GM23338 (cell line): Measurements from ENCODE around the gene PREP. TPM values are rescaled to one million over a fixed set of nuclear protein-coding genes. Genes with fewer than 3 reads are reported as not detected.

Experiments
- ATAC-seq: fragments of 200-7000 bp; cut with Tn5 transposase; 3 replicates; pipeline ENCODE4 v1.9.1; 2020
- DNase-seq: peaks from one replicate; pipeline ENCODE4 v3.0.0-alpha.2; 2015; ENCODE audit warnings: low spot score
- H2AFZ ChIP-seq: fragments of 200-600 bp; sonication (generic); 2 replicates; pipeline ENCODE4 v1.8.0; 2016; ENCODE audit warnings: antibody characterized with exemption, mild to moderate bottlenecking, moderate library complexity
- H3F3A ChIP-seq: fragments of 200-600 bp; sonication (generic); replicated peaks from 2 replicates; pipeline ENCODE4 v1.8.0; 2017; ENCODE audit warnings: antibody characterized with exemption, mixed run types, low read depth
- H3K27ac ChIP-seq: fragments of 200-600 bp; sonication (generic); 2 replicates; pipeline ENCODE4 v1.6.1; 2016; ENCODE audit warnings: low read depth
- H3K27me3 ChIP-seq: fragments of 200-600 bp; sonication (generic); 2 replicates; pipeline ENCODE4 v1.8.0; 2016; ENCODE audit warnings: mild to moderate bottlenecking, mixed run types, moderate library complexity; ENCODE audit not compliant: insufficient read depth
- H3K36me3 ChIP-seq: fragments of 200-600 bp; sonication (generic); 2 replicates; pipeline ENCODE4 v1.8.0; 2016; ENCODE audit warnings: mild to moderate bottlenecking; ENCODE audit not compliant: insufficient read depth
- H3K4me1 ChIP-seq: fragments of 200-600 bp; sonication (generic); 2 replicates; pipeline ENCODE4 v1.8.0; 2016; ENCODE audit warnings: mild to moderate bottlenecking, moderate library complexity; ENCODE audit not compliant: insufficient read depth
- H3K4me2 ChIP-seq: fragments of 200-600 bp; sonication (generic); 2 replicates; pipeline ENCODE4 v1.7.1; 2017; ENCODE audit warnings: mixed run types
- H3K4me3 ChIP-seq: fragments of 200-600 bp; sonication (generic); 2 replicates; pipeline ENCODE4 v1.6.1; 2016; ENCODE audit warnings: mixed run types
- H3K79me2 ChIP-seq: fragments of 200-600 bp; sonication (generic); replicated peaks from 2 replicates; pipeline ENCODE4 v1.8.0; 2017; ENCODE audit warnings: mild to moderate bottlenecking; ENCODE audit not compliant: insufficient read depth
- H3K9me2 ChIP-seq: fragments of 200-600 bp; sonication (generic); 2 replicates; pipeline ENCODE4 v1.8.0; 2017; ENCODE audit not compliant: insufficient read depth
- H4K20me1 ChIP-seq: fragments of 200-600 bp; sonication (generic); replicated peaks from 2 replicates; pipeline ENCODE4 v1.8.0; 2017; ENCODE audit warnings: mild to moderate bottlenecking; ENCODE audit not compliant: insufficient read depth
- H3K27ac Mint-ChIP-seq: 2 replicates; pipeline ENCODE4 v1.8.0; 2020; ENCODE audit warnings: inconsistent platforms, mild to moderate bottlenecking, moderate library complexity, mixed read lengths
- H3K27me3 Mint-ChIP-seq: 3 replicates; pipeline ENCODE4 v1.8.0; 2022; ENCODE audit warnings: low read depth, mild to moderate bottlenecking, moderate library complexity, mixed read lengths, inconsistent platforms; ENCODE audit not compliant: insufficient read depth, poor library complexity
- H3K36me3 Mint-ChIP-seq: 3 replicates; pipeline ENCODE4 v1.8.0; 2021; ENCODE audit warnings: low read depth, mild to moderate bottlenecking, inconsistent platforms, moderate library complexity, mixed read lengths
- H3K4me1 Mint-ChIP-seq: 3 replicates; pipeline ENCODE4 v1.8.0; 2020; ENCODE audit warnings: mild to moderate bottlenecking, inconsistent platforms, mixed read lengths
- H3K4me3 Mint-ChIP-seq: 3 replicates; pipeline ENCODE4 v1.8.0; 2021; ENCODE audit warnings: moderate library complexity, mild to moderate bottlenecking, inconsistent platforms, mixed read lengths
- H3K9me3 Mint-ChIP-seq: 3 replicates; pipeline ENCODE4 v1.8.0; 2020; ENCODE audit warnings: moderate library complexity, mild to moderate bottlenecking, inconsistent platforms, mixed read lengths
- CREB1 ChIP-seq: fragments of 250-450 bp; sonication (Bioruptor Pico); IDR thresholded peaks from 2 replicates; pipeline ENCODE4 v1.5.0; 2020; ENCODE audit warnings: low read depth, mild to moderate bottlenecking, moderate library complexity
- ETS1 ChIP-seq: IDR thresholded peaks from 2 replicates; pipeline ENCODE4 v1.6.1; 2016; ENCODE audit warnings: antibody characterized with exemption
- EZH2 ChIP-seq: fragments of 200-600 bp; sonication (generic); IDR thresholded peaks from one replicate; pipeline ENCODE4 v1.8.0; 2017; ENCODE audit warnings: antibody characterized with exemption, mild to moderate bottlenecking, low read depth; ENCODE audit not compliant: unreplicated experiment
- EZH2phosphoT487 ChIP-seq: fragments of 200-600 bp; sonication (generic); IDR thresholded peaks from one replicate; pipeline ENCODE4 v1.8.1; 2018; ENCODE audit warnings: antibody characterized with exemption; ENCODE audit not compliant: unreplicated experiment
- JUNB ChIP-seq: IDR thresholded peaks from one replicate; pipeline ENCODE4 v1.6.1; 2016; ENCODE audit warnings: antibody characterized with exemption; ENCODE audit not compliant: unreplicated experiment
- NANOG ChIP-seq: IDR thresholded peaks from 2 replicates; pipeline ENCODE4 v1.6.1; 2016; ENCODE audit warnings: antibody characterized with exemption, borderline replicate concordance
- REST ChIP-seq: IDR thresholded peaks from one replicate; pipeline ENCODE4 v1.6.1; 2018; ENCODE audit warnings: antibody characterized with exemption; ENCODE audit not compliant: unreplicated experiment
- STAT1 ChIP-seq: IDR thresholded peaks from one replicate; pipeline ENCODE4 v1.6.1; 2016; ENCODE audit warnings: antibody characterized with exemption; ENCODE audit not compliant: unreplicated experiment
- ZNF114 ChIP-seq: fragments of 250-450 bp; sonication (Bioruptor Pico); IDR thresholded peaks from 2 replicates; pipeline ENCODE4 v1.5.0; 2020; ENCODE audit warnings: mild to moderate bottlenecking, moderate library complexity
- ZNF331 ChIP-seq: fragments of 250-450 bp; sonication (Bioruptor Pico); IDR thresholded peaks from 2 replicates; pipeline ENCODE4 v1.5.0; 2020; ENCODE audit warnings: low read depth, mild to moderate bottlenecking, moderate library complexity
- polyA plus RNA-seq: library from polyadenylated mRNA; unstranded; fragments of >200 nt; fragmentation: Nextera tagmentation; extraction: Ambion mirVana; gene quantifications from 2 replicates; pipeline ENCODE4 v1.2.1, GENCODE V29; 2016
- total RNA-seq: library from RNA; depleted of rRNA; stranded (reverse); fragments of >200 nt; shearing (Covaris generic); gene quantifications from 2 replicates; pipeline ENCODE4 v1.2.3, GENCODE V29; 2014

The PREP gene
- total and polyA plus RNA-seq, 2 experiments from 2014 or later: 28.5 to 52.7 TPM

- Histone ChIP-seq H3K36me3 (peaks cover 14% of the 10 kb centered on the region; the same call in 1 of the 2 replicates), H3K4me2 (no peak overlapping the region), H3K4me1 (no peaks in the 10 kb centered on the region), H3K9me2 (no peaks in the 10 kb centered on the region), H3K79me2 (no peaks in the 10 kb centered on the region), H2AFZ (no peak overlapping the region), H3K27me3 (no peaks in the 10 kb centered on the region), H3K4me3 (no peak overlapping the region), H4K20me1 (peaks cover 7% of the 10 kb centered on the region; the same call in 1 of the 2 replicates), H3F3A (no peaks in the 10 kb centered on the region), H3K27ac (no peak overlapping the region)
- H3K4me3 Mint-ChIP-seq: no peak overlapping the region
- no peaks in the 10 kb centered on the region for H3K9me3 Mint-ChIP-seq
- no peak overlapping the region for H3K27ac Mint-ChIP-seq
- no peak for DNase-seq
- no peaks in the 10 kb centered on the region for H3K4me1 Mint-ChIP-seq
- ATAC-seq: no peak
- H3K27me3 Mint-ChIP-seq: no peaks in the 10 kb centered on the region
- H3K36me3 Mint-ChIP-seq: peaks cover 6% of the 10 kb centered on the region
- TF ChIP-seq EZH2phosphoT487: no peak
- TF ChIP-seq ZNF331 (CRISPR knock-in tag): no peak
- no peak for TF ChIP-seq REST
- no peak for TF ChIP-seq ETS1
- no peak for TF ChIP-seq STAT1
- TF ChIP-seq CREB1: no peak
- no peak for TF ChIP-seq NANOG
- no peak for TF ChIP-seq ZNF114 (CRISPR knock-in tag)
- TF ChIP-seq EZH2: no peak
Measured at GRCh38 chr6:105321728-105322127, 81.2 kb downstream of the PREP start.

- Mint-ChIP-seq H3K36me3 (peaks cover 6% of the 10 kb centered on the region; the same call in 2 of the 3 replicates), H3K9me3 (no peaks in the 10 kb centered on the region), H3K4me1 (no peaks in the 10 kb centered on the region), H3K27me3 (no peaks in the 10 kb centered on the region), H3K4me3 (no peak overlapping the region), H3K27ac (no peak overlapping the region)
- Histone ChIP-seq H3K27me3 (no peaks in the 10 kb centered on the region), H3K4me2 (no peak overlapping the region), H3K36me3 (peaks cover 17% of the 10 kb centered on the region; the same call in 1 of the 2 replicates), H3K79me2 (no peaks in the 10 kb centered on the region), H3F3A (no peaks in the 10 kb centered on the region), H2AFZ (no peak overlapping the region), H3K4me3 (no peak overlapping the region), H3K9me2 (no peaks in the 10 kb centered on the region), H3K4me1 (no peaks in the 10 kb centered on the region), H3K27ac (no peak overlapping the region), H4K20me1 (peaks cover 7% of the 10 kb centered on the region; the same call in 1 of the 2 replicates)
- ATAC-seq (no peak), DNase-seq (no peak)
- TF ChIP-seq ZNF331 (CRISPR knock-in tag) (no peak), JUNB (no peak), ETS1 (no peak), ZNF114 (CRISPR knock-in tag) (no peak), EZH2 (no peak), STAT1 (no peak), CREB1 (no peak), REST (no peak), EZH2phosphoT487 (no peak)
Measured at GRCh38 chr6:105321207-105321606, 81.7 kb downstream of the PREP start.
